NCI-H128 (cell line): ENCODE measurements around the gene AOAH.
"Not testable (repeated sequence)": the region's sequence is repeated elsewhere in the genome, so short reads cannot be mapped to it uniquely, and the experiment has no call there.

Source experiments
- DNase-seq: peaks from one replicate; lab custom pipeline; 2025; ENCODE audit not compliant: unreplicated experiment; lab: John Stamatoyannopoulos, UW

AOAH gene

DNA sequence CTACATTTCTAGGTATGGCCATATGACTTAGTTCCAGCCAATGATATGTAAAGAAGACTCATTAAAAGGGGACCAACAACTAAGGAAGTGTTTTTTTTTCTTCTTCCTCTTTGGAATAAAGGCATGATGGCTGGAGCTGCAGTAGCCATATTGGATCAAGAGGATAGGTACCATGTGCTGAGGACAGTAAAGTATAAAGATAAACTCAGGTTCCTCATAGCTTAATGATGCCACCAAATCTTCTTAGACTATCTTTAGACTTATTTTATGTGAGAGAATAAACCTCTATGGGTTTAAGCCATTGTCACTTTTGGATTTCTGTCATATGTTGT is 249.3 kb downstream of the AOAH start:
- no peak for DNase-seq

DNA sequence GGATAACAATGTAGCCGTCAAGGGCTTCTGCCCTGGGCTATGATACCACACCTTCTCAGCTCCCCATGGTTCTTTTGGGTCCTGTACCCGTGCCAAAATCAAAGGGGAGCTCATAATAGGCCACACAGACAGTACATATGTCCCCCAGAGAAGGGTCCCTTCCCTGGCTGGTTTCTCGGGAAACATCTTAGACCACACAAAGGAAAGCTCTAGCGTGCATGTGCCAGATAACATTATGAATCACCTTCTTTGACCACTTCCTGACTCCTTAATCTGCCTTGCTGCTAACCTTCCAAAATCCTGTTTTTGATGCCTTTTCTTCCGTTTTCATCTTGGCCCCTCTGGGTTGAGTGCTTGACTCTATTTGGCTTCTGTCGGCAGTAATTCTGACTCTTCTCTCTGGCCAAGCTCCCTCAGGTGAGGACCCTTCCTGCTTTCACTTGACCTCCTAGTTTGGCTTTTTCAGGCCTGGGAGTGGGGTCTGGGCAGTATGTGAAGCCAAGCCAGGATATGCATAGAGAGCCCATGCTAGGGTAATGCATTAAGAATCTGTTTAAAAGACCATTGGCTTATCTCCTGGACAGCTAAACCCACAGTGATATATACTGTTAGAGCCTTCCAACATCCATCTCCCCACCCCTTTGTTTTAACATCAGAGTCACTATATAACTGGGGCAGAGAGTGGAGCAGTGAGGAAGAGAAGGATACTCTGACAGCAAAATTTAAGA is 249.8 kb downstream of the AOAH start:
- no peak for DNase-seq

DNA sequence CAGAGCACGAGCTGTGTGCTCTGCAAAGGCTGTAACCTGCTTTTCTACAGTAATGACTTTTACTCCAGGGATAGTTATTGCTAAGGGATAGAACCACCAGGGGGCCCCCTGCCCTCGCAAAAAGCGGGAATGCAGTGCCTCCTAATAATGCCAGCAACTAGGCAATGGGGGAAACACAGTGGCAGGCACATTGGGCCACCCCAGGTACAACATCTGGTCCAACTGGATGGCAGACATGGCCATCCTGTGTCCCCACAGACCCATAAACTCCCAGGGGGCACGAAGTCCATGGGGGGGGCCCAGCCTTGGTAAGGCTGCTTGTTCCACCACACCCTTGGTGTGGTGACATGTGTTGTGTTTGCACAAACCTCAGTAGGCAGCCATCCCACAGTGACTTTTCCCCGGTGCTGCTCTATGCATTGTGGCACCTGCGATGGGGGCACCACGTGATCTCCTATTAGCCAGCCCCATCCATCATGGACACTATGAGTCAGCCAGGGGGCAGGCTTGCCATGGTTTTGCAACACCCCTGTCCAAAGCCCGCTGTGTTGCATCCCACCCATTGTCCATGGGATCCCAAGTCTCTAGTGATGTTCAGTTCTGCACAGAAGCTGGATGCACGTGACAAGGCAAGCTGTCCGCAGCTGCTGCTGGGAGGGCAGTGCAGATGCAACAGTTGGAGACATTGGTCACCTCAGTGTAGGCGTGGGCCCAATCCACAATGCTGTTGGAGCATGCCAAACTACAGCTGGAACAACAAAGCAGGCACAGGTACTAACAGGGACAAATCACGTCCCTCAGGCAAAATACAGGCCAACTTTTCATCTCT is 250.6 kb downstream of the AOAH start:
- DNase-seq: no peak

DNA sequence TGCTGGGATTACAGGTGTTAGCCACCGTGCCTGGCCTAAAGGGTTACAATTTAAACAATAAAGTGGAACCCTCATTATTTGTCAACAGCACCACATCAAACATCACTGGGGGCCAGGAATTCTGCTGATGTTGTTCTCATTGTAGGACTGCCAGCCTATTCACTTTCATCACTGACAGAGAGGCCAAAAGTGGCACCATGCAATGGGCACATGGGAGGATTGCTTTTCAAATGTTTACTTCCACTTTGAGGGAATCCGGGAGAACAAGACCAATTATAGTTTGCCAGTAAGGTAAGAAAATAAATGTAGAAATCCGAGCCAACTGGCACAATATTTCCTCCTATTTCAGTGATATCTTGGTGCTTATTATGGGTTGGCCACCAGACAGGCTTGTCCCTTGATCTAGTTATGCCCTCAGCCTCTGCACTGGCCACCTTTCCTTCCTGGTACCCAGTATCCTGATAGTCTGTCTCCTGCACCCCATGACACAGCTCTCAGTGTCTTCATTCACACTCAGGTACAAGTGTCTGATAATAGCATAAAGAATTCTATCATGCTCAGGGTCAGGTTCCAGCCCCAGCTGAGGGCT is 252.1 kb downstream of the AOAH start:
- no peak for DNase-seq

DNA sequence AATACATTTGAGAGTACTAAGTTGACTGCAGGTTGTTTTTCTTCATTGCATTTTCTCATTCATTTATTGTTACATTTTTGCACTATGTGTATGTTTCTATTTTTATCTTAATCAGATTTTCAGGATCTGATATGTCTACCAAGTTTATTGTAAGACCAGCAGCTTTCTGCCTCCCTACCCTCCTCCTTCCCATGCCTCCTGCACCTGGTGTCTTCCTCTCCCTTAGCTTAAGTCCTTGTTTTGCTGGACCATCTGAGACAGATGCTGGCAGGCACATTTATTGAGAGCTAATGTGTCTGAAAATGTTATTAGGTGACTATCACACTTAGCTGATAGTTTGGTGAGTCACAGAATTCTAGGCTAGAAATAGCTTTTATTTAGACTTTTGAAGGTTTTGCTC is 255.1 kb downstream of the AOAH start:
- DNase-seq: no peak

DNA sequence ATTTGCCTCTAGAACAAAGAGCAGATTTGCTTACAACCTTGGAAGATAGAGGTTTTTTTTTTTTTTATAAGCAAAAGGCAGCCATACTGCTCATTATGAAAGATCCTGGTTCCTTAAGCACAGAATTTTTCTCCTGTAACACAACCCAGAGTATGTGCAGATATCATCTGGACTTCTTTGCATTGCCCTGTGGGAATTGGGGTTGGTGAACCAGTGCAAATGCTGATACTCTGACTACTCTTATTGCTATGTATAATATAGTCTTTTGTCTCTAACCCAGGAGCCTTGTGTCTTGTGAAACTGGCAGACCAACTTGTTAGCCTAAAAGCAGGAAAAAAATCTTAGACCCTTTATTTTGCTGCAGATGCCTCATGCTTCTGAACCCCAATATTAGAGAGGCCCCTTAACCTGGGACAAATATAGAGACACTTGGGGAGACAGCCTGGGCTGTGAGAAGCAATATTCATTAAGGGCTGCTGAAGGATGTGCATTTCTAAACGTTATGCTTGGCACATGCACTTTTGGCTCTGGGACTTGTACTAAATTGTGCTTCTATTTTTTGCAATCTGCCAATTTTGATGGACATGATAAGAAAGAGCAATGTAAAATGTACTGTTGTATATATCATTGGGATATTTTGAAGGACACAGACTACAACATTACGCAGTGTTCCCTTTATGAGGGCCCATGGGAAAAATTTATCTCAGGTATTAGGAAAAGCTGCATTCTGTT is 255.8 kb downstream of the AOAH start:
- no peak for DNase-seq

DNA sequence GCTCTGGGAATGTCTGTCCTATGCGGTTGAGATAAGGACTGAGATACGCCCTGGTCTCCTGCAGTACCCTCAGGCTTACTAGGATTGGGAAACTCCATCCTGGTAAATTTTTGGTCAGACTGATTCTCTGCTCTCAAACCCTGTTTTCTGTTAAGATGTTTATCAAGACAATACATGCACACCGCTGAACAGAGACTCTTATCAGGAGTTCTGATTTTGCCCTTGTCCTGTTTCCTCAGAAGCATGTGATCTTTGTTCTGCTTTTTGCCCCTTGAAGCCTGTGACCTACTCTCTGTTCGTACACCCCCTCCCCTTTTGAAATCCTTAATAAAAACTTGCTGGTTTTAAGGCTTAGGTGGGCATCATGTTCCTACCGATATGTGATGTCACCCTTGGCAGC is 258.3 kb downstream of the AOAH start:
- not testable (repeated sequence) for DNase-seq

DNA sequence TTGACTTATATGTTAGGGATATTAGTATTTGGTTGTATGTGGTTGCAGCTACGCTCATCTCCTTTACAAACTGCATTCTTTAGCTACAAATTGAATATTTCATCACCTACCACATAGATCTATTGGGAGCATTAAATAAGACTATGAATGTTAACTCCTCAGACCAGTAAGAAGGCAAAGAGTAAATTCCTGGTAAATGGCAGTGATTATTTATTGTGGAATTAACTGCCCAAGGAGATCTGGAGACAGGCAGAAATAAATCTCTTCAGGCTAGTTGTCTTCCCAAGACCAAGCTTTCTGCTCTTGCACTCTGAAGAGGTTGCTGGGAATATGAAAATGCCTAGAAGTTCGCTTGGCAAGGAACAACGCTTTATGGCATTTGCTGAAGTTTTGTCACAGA is 260.0 kb downstream of the AOAH start:
- DNase-seq: no peak
